ENCODE measurements around the gene GPR137. TPM values are rescaled to one million over a fixed set of nuclear protein-coding genes. Genes with fewer than 3 reads are reported as not detected.

GPR137 gene
- total RNA-seq, 1 donor from 2014 or later, result 56.5 TPM

DNA sequence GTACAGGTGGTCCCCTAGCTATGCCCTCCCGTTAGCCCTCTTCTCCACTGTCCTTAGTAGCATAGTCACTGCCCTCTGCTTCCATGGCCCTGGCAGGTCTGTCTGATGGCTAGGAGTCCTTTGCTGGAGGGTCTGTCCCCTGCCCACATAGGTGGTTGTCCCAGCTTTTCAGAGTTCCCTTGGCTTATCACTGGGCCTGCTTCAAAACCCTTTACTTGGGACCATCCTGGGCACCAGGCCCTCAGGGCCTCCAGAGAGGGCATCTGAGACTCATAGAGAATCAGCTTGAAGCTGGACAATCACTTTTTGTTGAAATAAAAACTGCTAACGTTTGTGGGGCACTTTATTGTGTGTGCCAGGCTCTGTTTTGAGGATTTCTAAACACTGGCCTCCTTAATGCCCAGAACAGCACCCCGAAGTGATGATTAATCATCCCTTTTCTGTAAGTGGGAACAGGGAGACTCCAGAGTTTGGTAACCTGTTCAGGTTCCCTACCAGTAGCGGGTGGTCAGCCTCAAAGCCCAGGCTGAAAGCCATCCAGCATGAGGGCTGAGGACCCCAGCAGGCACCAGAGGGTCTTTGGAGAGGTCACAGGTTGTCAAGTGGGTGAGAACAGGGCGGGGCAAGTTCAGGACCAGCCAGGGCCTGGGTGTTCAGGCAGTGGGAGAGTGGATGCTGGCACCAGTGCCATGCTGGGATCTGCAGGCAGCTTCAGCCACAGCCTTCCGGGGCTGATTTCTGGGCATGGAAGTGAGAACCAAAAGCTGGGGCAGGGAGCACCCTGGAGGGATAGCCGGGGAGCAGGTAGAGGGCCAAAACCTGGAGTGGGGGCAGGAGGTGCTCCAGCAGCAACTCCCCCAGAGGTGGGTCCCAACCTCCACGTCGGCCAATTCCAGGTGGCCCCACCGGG lies 5.0 kb downstream of the GPR137 start:
- TF ChIP-seq, protein P1, sequence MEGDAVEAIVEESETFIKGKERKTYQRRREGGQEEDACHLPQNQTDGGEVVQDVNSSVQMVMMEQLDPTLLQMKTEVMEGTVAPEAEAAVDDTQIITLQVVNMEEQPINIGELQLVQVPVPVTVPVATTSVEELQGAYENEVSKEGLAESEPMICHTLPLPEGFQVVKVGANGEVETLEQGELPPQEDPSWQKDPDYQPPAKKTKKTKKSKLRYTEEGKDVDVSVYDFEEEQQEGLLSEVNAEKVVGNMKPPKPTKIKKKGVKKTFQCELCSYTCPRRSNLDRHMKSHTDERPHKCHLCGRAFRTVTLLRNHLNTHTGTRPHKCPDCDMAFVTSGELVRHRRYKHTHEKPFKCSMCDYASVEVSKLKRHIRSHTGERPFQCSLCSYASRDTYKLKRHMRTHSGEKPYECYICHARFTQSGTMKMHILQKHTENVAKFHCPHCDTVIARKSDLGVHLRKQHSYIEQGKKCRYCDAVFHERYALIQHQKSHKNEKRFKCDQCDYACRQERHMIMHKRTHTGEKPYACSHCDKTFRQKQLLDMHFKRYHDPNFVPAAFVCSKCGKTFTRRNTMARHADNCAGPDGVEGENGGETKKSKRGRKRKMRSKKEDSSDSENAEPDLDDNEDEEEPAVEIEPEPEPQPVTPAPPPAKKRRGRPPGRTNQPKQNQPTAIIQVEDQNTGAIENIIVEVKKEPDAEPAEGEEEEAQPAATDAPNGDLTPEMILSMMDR (IDR thresholded peaks at IDR 0.05; ENCODE audit: unreplicated experiment), result no peak

DNA sequence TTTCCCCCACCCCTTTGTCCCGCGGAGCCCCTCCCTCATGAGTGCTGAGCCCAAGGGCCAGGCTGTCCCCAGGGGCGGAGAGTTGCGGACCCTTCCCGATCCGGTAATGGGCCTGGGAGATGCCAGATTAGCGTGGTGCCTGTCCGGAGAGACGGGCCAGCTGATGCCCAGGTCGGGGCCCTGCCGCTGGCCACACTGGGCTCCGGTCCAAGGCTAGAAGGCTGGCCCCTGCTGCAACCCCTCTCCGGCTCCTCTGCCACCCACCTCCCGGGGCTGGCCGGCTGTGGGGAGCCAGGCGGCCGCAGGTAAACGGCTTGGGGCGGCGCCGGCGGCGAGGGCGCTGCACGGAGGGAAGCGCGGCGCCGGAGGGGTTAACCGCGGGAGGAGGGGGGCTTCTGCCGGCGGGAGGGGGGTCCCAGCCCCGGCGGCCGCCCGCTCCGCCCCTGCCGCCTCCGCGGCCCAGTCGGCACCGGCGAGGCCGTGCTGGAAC lies 5.7 kb downstream of the GPR137 start, which contains the start of gene KCNK4:
Gene KCNK4 (plus strand): TSS at position 41 of the 490 bp plus-strand sequence. CDS start 1,717 bp downstream, outside the sequence.
- H3K9me3 Mint-ChIP-seq (ENCODE audit: low read depth), result no peaks in the 10 kb centered on the region
- no peak for DNase-seq (ENCODE audit: low spot score, unreplicated experiment)
- peaks cover 56% of the 10 kb centered on the region for H3K27me3 Mint-ChIP-seq

More for the DNA sequence above, 5.0 kb downstream of the GPR137 start:
- H3K4me1 Mint-ChIP-seq (ENCODE audit: low read depth), result peaks cover 7% of the 10 kb centered on the region
- H3K27me3 Mint-ChIP-seq, result peaks cover 48% of the 10 kb centered on the region
- H3K4me3 Mint-ChIP-seq (ENCODE audit: low read depth), result peak overlapping the region; percentile 63
- peaks cover 6% of the 10 kb centered on the region for H3K36me3 Mint-ChIP-seq (ENCODE audit: insufficient read depth)
- H3K9me3 Mint-ChIP-seq (ENCODE audit: low read depth), result no peaks in the 10 kb centered on the region
- H3K27ac Mint-ChIP-seq, result no peak overlapping the region
- no peak for DNase-seq (ENCODE audit: low spot score, unreplicated experiment)

DNA sequence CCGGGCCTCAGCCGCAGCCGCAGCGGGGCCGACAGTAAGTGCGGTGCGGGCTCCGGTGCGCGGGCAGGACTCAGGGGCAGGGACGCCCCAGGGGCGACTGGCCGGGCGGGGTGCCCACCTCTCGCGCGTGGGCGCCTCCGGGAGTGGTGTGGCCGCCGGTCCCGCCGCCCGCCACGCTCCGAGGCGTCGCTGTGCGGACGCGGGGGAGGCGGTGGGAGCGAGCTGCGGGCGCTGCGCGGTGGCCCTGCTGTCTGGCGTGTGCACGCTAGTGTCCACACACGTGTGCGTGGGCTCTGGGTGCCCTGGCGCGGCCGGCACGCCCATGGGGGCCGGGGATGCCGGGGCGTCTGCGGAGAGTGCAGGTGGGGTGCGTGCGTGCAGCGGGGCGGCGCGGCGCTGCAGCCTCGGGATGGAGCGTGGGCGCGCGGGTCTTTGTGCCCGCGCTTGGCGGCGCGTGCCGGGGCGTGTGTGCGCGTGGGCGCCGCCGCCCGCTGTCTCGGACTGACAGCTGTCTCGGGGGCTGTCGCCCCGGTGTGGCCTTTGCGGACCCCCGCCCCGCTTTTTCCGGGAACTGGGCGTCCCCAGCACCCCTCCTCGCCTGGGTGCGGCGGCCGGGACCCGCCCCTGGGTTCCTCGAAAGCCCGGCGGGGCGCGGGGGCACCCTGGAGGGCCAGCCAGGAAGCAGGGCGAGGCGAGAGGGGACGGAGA lies 6.3 kb downstream of the GPR137 start:
- DNase-seq (ENCODE audit: low spot score, unreplicated experiment), result no peak
- Mint-ChIP-seq H3K36me3 (ENCODE audit: insufficient read depth) (peaks cover 6% of the 10 kb centered on the region), H3K4me1 (ENCODE audit: low read depth) (peaks cover 1% of the 10 kb centered on the region), H3K9me3 (ENCODE audit: low read depth) (no peaks in the 10 kb centered on the region), H3K27me3 (peaks cover 61% of the 10 kb centered on the region), H3K4me3 (ENCODE audit: low read depth) (no peak overlapping the region), H3K27ac (no peak overlapping the region)
- TF ChIP-seq, protein P1 (IDR thresholded peaks at IDR 0.05; ENCODE audit: unreplicated experiment), result no peak

More for the DNA sequence above, 5.7 kb downstream of the GPR137 start, which contains the start of gene KCNK4:
- no peak within 1 kb of the TSS for H3K27ac Mint-ChIP-seq
- peaks cover 6% of the 10 kb centered on the region for H3K4me1 Mint-ChIP-seq (ENCODE audit: low read depth)
- TF ChIP-seq, protein P1 (IDR thresholded peaks at IDR 0.05; ENCODE audit: unreplicated experiment), result no peak
- H3K36me3 Mint-ChIP-seq (ENCODE audit: insufficient read depth), result peaks cover 6% of the 10 kb centered on the region
- peak within 1 kb of the TSS; percentile 63 for H3K4me3 Mint-ChIP-seq (ENCODE audit: low read depth)

DNA sequence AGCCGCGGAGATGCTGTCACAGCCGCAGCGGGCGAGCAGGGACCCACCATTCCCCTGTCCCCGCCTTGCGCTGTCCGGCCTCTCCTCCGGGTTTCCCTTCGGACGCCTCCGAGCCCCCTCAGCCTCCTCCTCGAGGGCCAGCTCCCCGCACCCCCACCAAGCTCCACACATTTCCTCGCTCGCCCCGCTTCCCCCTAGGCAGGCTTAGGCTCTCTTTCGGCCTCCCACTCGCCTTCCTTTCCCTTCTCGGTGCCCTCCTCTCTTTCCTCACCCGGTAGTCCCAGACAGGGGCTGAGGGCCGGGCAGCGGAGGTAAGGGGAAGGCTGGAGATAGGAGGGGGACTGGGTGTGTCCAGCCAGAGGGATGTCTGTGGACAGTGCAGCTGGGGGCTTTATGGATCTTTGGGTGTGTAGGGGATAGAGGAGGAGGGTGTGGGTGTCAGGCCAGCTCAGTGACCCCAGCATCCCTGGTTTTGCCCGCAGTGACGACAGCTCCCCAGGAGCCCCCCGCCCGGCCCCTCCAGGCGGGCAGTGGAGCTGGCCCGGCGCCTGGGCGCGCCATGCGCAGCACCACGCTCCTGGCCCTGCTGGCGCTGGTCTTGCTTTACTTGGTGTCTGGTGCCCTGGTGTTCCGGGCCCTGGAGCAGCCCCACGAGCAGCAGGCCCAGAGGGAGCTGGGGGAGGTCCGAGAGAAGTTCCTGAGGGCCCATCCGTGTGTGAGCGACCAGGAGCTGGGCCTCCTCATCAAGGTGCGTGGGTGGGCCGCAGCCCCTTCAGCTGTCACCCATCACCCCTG lies 7.0 kb downstream of the GPR137 start:
- no peaks in the 10 kb centered on the region for H3K9me3 Mint-ChIP-seq (ENCODE audit: low read depth)
- no peaks in the 10 kb centered on the region for H3K4me1 Mint-ChIP-seq (ENCODE audit: low read depth)
- TF ChIP-seq, protein P1 (IDR thresholded peaks at IDR 0.05; ENCODE audit: unreplicated experiment), result no peak
- H3K4me3 Mint-ChIP-seq (ENCODE audit: low read depth), result no peak overlapping the region
- peaks cover 69% of the 10 kb centered on the region for H3K27me3 Mint-ChIP-seq
- H3K36me3 Mint-ChIP-seq (ENCODE audit: insufficient read depth), result peaks cover 6% of the 10 kb centered on the region
- DNase-seq (ENCODE audit: low spot score, unreplicated experiment), result no peak
- H3K27ac Mint-ChIP-seq, result no peak overlapping the region

Data from progenitor cell of endocrine pancreas (in vitro differentiated cells).